ENCODE results near the gene MYOG. TPM values are rescaled to one million over a fixed set of nuclear protein-coding genes. Genes with fewer than 3 reads are reported as not detected.
A peak's percentile ranks its signal among the peaks of the same experiment; 100 is the strongest.

Gene MYOG
- total RNA-seq, 4 donors from 2014 or later: not detected

GRCh38 chr1:203120325-203121153 lies 34.7 kb upstream of the MYOG start:
- no peak overlapping the region for H3K4me3 ChIP-seq
- no peaks in the 10 kb centered on the region for H3K36me3 ChIP-seq
- intact Hi-C loops (cut with DNase I; ENCODE audit: low total_unique reads): no loop called here
- peaks cover 83% of the 10 kb centered on the region for H3K27me3 ChIP-seq
- WGBS, 2 donors (ENCODE audit: low coverage in 1 of 2): 76 to 81% methylated on average over 3 to 7 of the region's 7 CpGs
- H3K4me1 ChIP-seq: peaks cover 0 to 7% (median 3%) of the 10 kb centered on the region in 4 donors
- TF ChIP-seq EP300 (IDR thresholded peaks at IDR 0.05; ENCODE audit: low read depth) (no peak), CTCF (IDR thresholded peaks at IDR 0.05) (no peak), POLR2A (IDR thresholded peaks at IDR 0.05) (no peak), POLR2AphosphoS5 (IDR thresholded peaks at IDR 0.05) (no peak)
- in situ Hi-C loops (cut with MboI; ENCODE audit: low pct_ligation_motif_present in 1 of 4, low pct_unique_long_range_greater_than_20kb in 1 of 4, low sequenced_read_pairs in 3 of 4): no loop called here
- DNase-seq: no peak
- no peak overlapping the region for H3K27ac ChIP-seq
- H3K9me3 ChIP-seq: no peaks in the 10 kb centered on the region

DNA sequence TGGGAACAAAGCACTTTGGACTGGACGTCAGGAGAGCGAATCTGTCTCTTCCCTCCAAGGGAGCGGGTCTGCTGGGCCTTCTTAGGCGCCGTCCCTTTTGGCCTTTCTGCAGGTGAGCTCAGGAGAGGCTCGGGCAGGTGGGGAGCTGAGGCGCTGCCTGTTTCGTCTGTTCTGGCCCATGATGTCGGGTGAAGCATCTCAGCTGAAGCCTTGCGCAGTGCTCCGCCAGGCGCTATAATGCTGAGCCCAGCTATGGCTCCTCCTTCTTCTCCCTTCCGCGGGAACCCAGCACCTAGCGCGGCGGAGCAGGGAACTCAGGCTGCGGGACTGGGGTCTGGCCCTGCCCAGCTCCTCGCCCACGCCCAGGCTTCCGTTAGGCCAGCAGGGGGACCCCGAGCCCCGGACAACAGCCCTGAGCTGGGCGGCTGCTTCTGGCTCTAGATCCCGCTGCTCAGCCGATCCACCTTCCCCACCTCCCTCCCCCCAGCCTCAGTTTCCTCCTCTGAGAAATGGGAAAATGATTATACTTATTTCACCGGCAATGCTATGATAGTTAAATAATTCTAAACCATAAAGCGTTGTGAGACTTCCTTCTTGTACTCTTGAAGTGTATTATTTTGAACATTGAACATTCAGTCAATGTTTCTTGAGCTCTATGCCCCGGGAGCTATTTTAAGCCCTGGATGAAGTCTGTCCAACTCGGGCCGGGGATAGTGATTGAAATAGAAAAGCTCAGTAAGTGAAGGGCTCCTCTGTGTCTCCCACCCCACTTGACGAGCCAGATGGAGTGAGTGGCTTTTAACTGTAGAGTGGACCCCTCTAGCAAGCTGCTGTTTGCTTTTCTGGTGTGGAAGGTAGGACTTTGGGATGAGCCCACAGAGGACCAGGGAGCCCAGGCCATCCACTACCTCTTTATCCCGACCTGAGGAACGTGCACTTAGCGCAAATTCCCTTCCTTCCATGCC lies 32.1 kb upstream of the MYOG start:
- Histone ChIP-seq H3K27ac (no peak overlapping the region), H3K27me3 (peaks cover 65% of the 10 kb centered on the region), H3K4me3 (no peak overlapping the region), H3K4me1 (peaks cover 0 to 7% (median 3%) of the 10 kb centered on the region in 4 donors), H3K9me3 (no peaks in the 10 kb centered on the region), H3K36me3 (no peaks in the 10 kb centered on the region)
- TF ChIP-seq POLR2AphosphoS5 (IDR thresholded peaks at IDR 0.05) (no peak), CTCF (IDR thresholded peaks at IDR 0.05) (peak; percentile 59 to 75 (median 65))
- in situ Hi-C loops (cut with MboI; ENCODE audit: low pct_ligation_motif_present in 1 of 4, low pct_unique_long_range_greater_than_20kb in 1 of 4, low sequenced_read_pairs in 3 of 4): loop anchor here in 1 of 4 donors (10.0 kb wide), 1 partner anchor 97 kb away; no protein-coding TSS in a partner anchor
- intact Hi-C loops (cut with DNase I; ENCODE audit: low total_unique reads): loop anchor here (5.0 kb wide), 1 partner anchor 99 kb away; no protein-coding TSS in a partner anchor
- peak; percentile 71 for DNase-seq
- WGBS, 2 donors (ENCODE audit: low coverage in 1 of 2): 25 to 32% methylated on average over 6 to 31 of the region's 35 CpGs

DNA sequence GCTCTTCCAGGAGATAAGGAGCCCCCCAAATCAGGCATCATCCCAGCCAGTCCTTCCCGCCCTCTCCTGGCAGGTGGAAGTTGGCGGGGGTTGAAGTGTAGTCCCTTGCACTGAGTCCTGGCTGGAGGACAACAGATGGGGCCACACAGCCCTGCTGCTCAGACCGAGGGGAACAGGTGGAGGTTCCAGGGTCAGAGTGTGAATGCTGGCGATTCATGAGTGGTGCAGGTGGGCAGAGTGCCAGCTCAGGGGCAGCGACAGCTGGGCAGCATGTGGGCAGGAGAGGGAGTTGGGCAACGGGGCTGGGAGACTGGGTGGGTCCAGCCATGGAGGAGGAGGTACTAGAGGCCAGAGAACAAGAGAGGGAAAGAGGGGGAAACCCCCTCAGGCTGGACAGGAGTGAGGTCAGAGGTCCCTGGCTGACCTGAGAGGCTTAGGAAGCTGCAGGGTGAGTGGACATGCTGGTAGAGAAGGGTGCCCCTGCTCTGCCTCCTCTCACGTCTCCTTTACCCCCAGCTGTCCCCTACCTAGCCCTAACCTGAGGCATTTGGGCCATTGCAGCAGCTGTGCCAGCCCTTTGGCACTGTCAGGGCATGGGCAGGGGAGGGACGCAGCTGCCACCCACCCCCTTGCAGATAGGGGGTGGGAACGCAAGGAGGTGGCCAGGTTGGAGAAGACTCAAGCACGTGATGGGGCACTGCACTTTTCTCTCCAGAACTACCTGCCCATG lies 30.4 kb upstream of the MYOG start:
- Histone ChIP-seq H3K36me3 (no peaks in the 10 kb centered on the region), H3K4me3 (no peak overlapping the region), H3K27me3 (peaks cover 62% of the 10 kb centered on the region), H3K9me3 (no peaks in the 10 kb centered on the region), H3K27ac (no peak overlapping the region), H3K4me1 (peaks cover 0 to 7% (median 3%) of the 10 kb centered on the region in 4 donors)
- no peak for DNase-seq
- intact Hi-C loops (cut with DNase I; ENCODE audit: low total_unique reads): loop anchor here (5.0 kb wide), 1 partner anchor 101 kb away; no protein-coding TSS in a partner anchor
- WGBS, 2 donors (ENCODE audit: low coverage in 1 of 2): 54% methylated on average over 10 of the region's 10 CpGs; no CpG with 5 or more reads in 1 of the 2 donors
- in situ Hi-C loops (cut with MboI; ENCODE audit: low pct_ligation_motif_present in 1 of 4, low pct_unique_long_range_greater_than_20kb in 1 of 4, low sequenced_read_pairs in 3 of 4): loop anchor here in 1 of 4 donors (10.0 kb wide), 1 partner anchor 99 kb away; no protein-coding TSS in a partner anchor
- TF ChIP-seq EP300 (IDR thresholded peaks at IDR 0.05; ENCODE audit: low read depth): no peak
- TF ChIP-seq CTCF (IDR thresholded peaks at IDR 0.05): no peak
- no peak for TF ChIP-seq POLR2AphosphoS5 (IDR thresholded peaks at IDR 0.05)
- no peak for TF ChIP-seq POLR2A (IDR thresholded peaks at IDR 0.05)

Measured in transverse colon (tissue), 4 donors.